Trophoblast cell (in vitro differentiated cells and primary cell): ENCODE data around the gene BAZ1A.
"Not testable (repeated sequence)": the region's sequence is repeated elsewhere in the genome, so short reads cannot be mapped to it uniquely, and the experiment has no call there.

Source experiments
- DNase-seq, 2 donors: peaks; one replicate each; pipeline ENCODE4 v3.0.0-alpha.2; 2016
- H2AFZ ChIP-seq: 2 replicates; pipeline ENCODE4 v1.6.1; 2013; ENCODE audit warnings: low read length, moderate library complexity, mild to moderate bottlenecking; ENCODE audit not compliant: insufficient read depth, poor library complexity
- H2AK5ac ChIP-seq: 2 replicates; pipeline ENCODE4 v1.6.1; 2013; ENCODE audit warnings: mild to moderate bottlenecking, low read length
- H2BK120ac ChIP-seq: 2 replicates; pipeline ENCODE4 v1.6.1; 2013; ENCODE audit warnings: low read length, mild to moderate bottlenecking, moderate library complexity; ENCODE audit not compliant: insufficient read depth, poor library complexity
- H2BK12ac ChIP-seq: 2 replicates; pipeline ENCODE4 v1.6.1; 2013; ENCODE audit warnings: mild to moderate bottlenecking, low read length, moderate library complexity
- H2BK5ac ChIP-seq: 2 replicates; pipeline ENCODE4 v1.6.1; 2013; ENCODE audit warnings: low read length, low read depth, moderate library complexity, mild to moderate bottlenecking; ENCODE audit not compliant: poor library complexity
- H3K14ac ChIP-seq: 2 replicates; pipeline ENCODE4 v1.6.1; 2013; ENCODE audit warnings: mild to moderate bottlenecking, low read length
- H3K18ac ChIP-seq: 2 replicates; pipeline ENCODE4 v1.6.1; 2013; ENCODE audit warnings: mild to moderate bottlenecking, low read length
- H3K23ac ChIP-seq: 2 replicates; pipeline ENCODE4 v1.6.1; 2013; ENCODE audit warnings: low read length
- H3K27ac ChIP-seq: 2 replicates; pipeline ENCODE4 v1.5.1; 2013; ENCODE audit warnings: low read depth, mild to moderate bottlenecking, inconsistent platforms, low read length, moderate library complexity
- H3K27me3 ChIP-seq: 2 replicates; pipeline ENCODE4 v1.6.1; 2013; ENCODE audit warnings: inconsistent platforms, mild to moderate bottlenecking, low read length, moderate library complexity; ENCODE audit not compliant: insufficient read depth
- H3K36me3 ChIP-seq, 2 experiments: 1 replicate in 1 of 2; 2 replicates in 1 of 2; pipeline ENCODE4 v1.6.1; 2013; ENCODE audit warnings: low read length in 2 of 2, mild to moderate bottlenecking in 2 of 2, moderate library complexity in 1 of 2; ENCODE audit not compliant: insufficient read depth in 2 of 2, control insufficient read depth in 1 of 2
- H3K4ac ChIP-seq: 2 replicates; pipeline ENCODE4 v1.6.1; 2013; ENCODE audit warnings: low read depth, mild to moderate bottlenecking, low read length, moderate library complexity
- H3K4me1 ChIP-seq, 2 experiments: 1 replicate in 1 of 2; 2 replicates in 1 of 2; pipeline ENCODE4 v1.6.1; 2013; ENCODE audit warnings: low read length in 2 of 2, mild to moderate bottlenecking in 2 of 2, moderate library complexity in 1 of 2; ENCODE audit not compliant: insufficient read depth in 2 of 2, control insufficient read depth in 1 of 2
- H3K4me2 ChIP-seq: 2 replicates; pipeline ENCODE4 v1.6.1; 2013; ENCODE audit warnings: inconsistent platforms, mild to moderate bottlenecking, low read length, moderate library complexity
- H3K4me3 ChIP-seq: 2 replicates; pipeline ENCODE4 v1.5.1; 2013; ENCODE audit warnings: mild to moderate bottlenecking, low read depth, low read length, inconsistent platforms
- H3K79me1 ChIP-seq: one replicate; pipeline ENCODE4 v1.6.1; 2013; ENCODE audit warnings: low read length
- H3K79me2 ChIP-seq: 2 replicates; pipeline ENCODE4 v1.6.1; 2013; ENCODE audit warnings: low read length, mild to moderate bottlenecking; ENCODE audit not compliant: control insufficient read depth, insufficient read depth, poor library complexity
- H3K9ac ChIP-seq: 2 replicates; pipeline ENCODE4 v1.6.1; 2013; ENCODE audit warnings: mild to moderate bottlenecking, low read length
- H3K9me3 ChIP-seq: 2 replicates; pipeline ENCODE4 v1.6.1; 2013; ENCODE audit warnings: low read depth, mild to moderate bottlenecking, control low read depth, inconsistent platforms, low read length; ENCODE audit not compliant: insufficient read depth
- H4K12ac ChIP-seq: 2 replicates; pipeline ENCODE4 v1.6.1; 2013; ENCODE audit warnings: low read depth, mild to moderate bottlenecking, low read length, moderate library complexity
- H4K8ac ChIP-seq: 2 replicates; pipeline ENCODE4 v1.6.1; 2013; ENCODE audit warnings: low read depth, mild to moderate bottlenecking, low read length, moderate library complexity
- H4K91ac ChIP-seq: one replicate; pipeline ENCODE4 v1.6.1; 2013; ENCODE audit warnings: low read depth, mild to moderate bottlenecking, low read length, moderate library complexity
- WGBS: extraction: QIAGEN DNeasy Blood & Tissue Kit; methylation state at CpG from one replicate; pipeline ENCODE4 v1.1.7; 2013; ENCODE audit warnings: missing lambda C conversion rate; ENCODE audit not compliant: insufficient read length, insufficient coverage; ENCODE audit errors: extremely low coverage; 5-methylcytosine and 5-hydroxymethylcytosine counted together

The BAZ1A gene

DNA sequence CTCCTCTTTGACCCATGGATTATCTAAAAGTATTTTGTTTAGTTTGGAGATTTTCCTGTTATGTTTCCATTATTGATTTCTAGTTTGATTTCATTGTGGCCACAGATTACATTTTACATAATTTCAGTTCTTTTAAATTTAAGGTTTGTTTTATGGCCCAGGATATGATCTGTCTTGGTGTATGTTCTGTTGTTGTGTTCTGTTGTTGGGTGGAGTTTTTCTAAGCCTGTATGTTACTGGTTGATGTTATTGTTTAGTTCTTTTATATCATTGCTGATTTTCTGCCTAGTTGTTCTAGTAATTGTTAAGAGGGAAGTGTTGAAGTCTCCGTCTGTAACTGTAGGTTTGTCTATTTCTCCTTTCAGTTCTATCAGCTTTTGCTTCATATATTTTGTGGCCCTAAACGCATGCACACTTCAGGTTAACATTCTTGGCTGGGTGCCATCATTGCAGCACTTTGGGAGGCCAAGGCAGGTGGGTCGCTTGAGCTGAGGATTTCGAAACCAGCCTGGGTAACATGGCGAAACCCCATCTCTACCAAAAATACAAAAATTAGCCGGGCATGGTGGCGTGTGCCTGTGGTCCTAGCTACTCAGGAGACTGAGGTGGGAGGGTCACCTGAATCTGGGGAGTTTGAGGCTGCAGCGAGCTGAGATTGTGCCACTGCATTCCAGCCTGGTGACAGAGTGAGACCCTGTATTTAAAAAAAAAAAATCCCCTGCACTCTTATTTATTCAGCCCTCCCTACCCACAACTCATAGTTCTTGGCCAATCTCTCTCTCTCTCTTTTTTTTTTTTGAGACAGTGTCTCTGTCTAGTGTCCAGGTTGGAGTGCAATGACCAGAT is 132.7 kb downstream of the BAZ1A start:
- Histone ChIP-seq H3K79me2 (no peaks in the 10 kb centered on the region), H3K4me3 (no peak overlapping the region), H3K4ac (no peak overlapping the region), H4K12ac (no peak overlapping the region), H3K79me1 (no peaks in the 10 kb centered on the region), H3K23ac (no peak overlapping the region), H2BK120ac (no peak overlapping the region), H2BK12ac (no peak overlapping the region), H3K9me3 (no peaks in the 10 kb centered on the region), H3K36me3 (no peaks in the 10 kb centered on the region), H2AK5ac (no peak overlapping the region), H4K8ac (no peak overlapping the region), H2BK5ac (no peak overlapping the region), H3K9ac (no peak overlapping the region), H3K4me2 (no peak overlapping the region), H4K91ac (no peak overlapping the region), H3K4me1 (no peaks in the 10 kb centered on the region), H3K27me3 (no peaks in the 10 kb centered on the region), H3K14ac (no peak overlapping the region), H2AFZ (no peak overlapping the region), H3K27ac (no peak overlapping the region), H3K18ac (no peak overlapping the region)
- WGBS = no CpG with 5 or more reads among the region's 8 CpGs
- no peak for DNase-seq

DNA sequence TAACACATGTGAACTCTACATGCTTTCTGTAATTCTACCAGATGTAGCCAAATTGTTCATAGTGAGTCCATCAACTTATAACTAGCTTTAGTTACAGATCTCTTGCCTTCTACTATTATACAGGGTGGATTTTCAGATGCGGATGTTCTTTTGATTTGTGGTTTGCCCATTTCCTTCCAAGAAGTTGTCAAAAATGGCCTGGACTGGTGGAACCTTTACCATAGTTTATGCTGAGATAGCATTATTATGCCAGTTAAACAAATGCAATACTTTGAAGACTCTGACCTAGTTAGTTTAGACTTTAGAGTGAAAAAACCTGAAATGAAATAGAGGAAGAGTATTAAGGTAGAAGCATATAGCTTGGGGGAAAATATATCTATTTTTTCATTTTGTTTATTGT is 133.3 kb downstream of the BAZ1A start:
- no peak overlapping the region for H2AK5ac ChIP-seq
- H2BK120ac ChIP-seq = no peak overlapping the region
- no peaks in the 10 kb centered on the region for H3K27me3 ChIP-seq
- no peak overlapping the region for H4K8ac ChIP-seq
- H3K9ac ChIP-seq = no peak overlapping the region
- H4K12ac ChIP-seq = no peak overlapping the region
- H3K27ac ChIP-seq = no peak overlapping the region
- DNase-seq = no peak
- no peaks in the 10 kb centered on the region for H3K79me1 ChIP-seq
- H4K91ac ChIP-seq = no peak overlapping the region
- no peak overlapping the region for H3K23ac ChIP-seq
- H3K36me3 ChIP-seq = no peaks in the 10 kb centered on the region
- no peaks in the 10 kb centered on the region for H3K9me3 ChIP-seq
- no peak overlapping the region for H3K4me2 ChIP-seq
- no peak overlapping the region for H3K4ac ChIP-seq
- no CpG with 5 or more reads among the region's 1 CpG for WGBS
- no peak overlapping the region for H3K18ac ChIP-seq
- no peak overlapping the region for H2BK12ac ChIP-seq
- H3K79me2 ChIP-seq = no peaks in the 10 kb centered on the region
- H2AFZ ChIP-seq = no peak overlapping the region
- H2BK5ac ChIP-seq = no peak overlapping the region
- H3K4me1 ChIP-seq = no peaks in the 10 kb centered on the region
- no peak overlapping the region for H3K14ac ChIP-seq
- no peak overlapping the region for H3K4me3 ChIP-seq

DNA sequence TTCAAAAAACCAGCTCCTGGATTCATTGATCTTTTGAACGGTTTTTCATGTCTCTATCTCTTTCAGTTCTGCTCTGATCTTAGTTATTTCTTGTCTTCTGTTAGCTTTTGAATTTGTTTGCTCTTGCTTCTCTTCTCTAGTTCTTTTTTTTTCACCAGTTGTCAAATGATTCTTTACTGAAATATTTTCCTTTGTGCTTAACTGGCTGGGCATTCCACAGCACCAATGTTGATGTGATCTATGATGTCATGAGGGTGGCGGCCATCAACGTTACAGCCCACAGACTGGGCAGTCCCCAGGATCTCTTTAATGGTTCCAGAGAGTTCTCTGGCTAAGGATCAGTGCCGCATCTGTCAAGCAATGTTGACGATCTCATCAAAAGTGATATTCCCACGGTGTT is 135.0 kb downstream of the BAZ1A start:
- not testable (repeated sequence) for H3K14ac ChIP-seq, H3K18ac ChIP-seq, H3K79me2 ChIP-seq, H2AK5ac ChIP-seq, H2BK5ac ChIP-seq, H3K4ac ChIP-seq, H3K9me3 ChIP-seq, H3K36me3 ChIP-seq, H3K4me3 ChIP-seq, H2BK120ac ChIP-seq, H3K4me1 ChIP-seq, H3K23ac ChIP-seq, H4K91ac ChIP-seq, H3K27ac ChIP-seq, H3K9ac ChIP-seq, H4K12ac ChIP-seq, H2BK12ac ChIP-seq, H3K79me1 ChIP-seq, H3K27me3 ChIP-seq, H2AFZ ChIP-seq, H3K4me2 ChIP-seq, H4K8ac ChIP-seq
- WGBS = no CpG with 5 or more reads among the region's 6 CpGs
- DNase-seq = peak; percentile 21 to 69

DNA sequence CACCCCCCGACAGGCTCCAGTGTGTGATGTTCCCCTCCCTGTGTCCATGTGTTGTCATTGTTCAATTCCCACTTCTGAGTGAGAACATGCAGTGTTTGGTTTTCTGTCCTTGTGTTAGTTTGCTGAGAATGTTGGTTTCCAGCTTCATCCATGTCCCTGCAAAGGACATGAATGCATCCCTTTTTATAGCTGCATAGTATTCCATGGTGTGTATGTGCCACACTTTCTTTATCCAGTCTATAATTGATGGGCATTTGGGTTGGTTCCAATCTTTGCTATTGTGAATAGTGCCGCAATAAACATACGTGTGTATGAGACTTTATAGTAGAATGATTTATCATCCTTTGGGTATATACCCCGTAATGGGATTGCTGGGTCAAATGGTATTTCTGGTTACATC is 138.1 kb downstream of the BAZ1A start:
- H3K9ac ChIP-seq, H3K9me3 ChIP-seq, H3K4me1 ChIP-seq, H3K27ac ChIP-seq, H2BK12ac ChIP-seq, H3K4ac ChIP-seq, H2AFZ ChIP-seq, H3K79me2 ChIP-seq, H2AK5ac ChIP-seq, H2BK5ac ChIP-seq, H2BK120ac ChIP-seq, H3K14ac ChIP-seq, H3K79me1 ChIP-seq, H4K8ac ChIP-seq, H3K18ac ChIP-seq, H3K36me3 ChIP-seq, H4K91ac ChIP-seq, H3K27me3 ChIP-seq, DNase-seq, H3K23ac ChIP-seq, H3K4me2 ChIP-seq, H3K4me3 ChIP-seq, H4K12ac ChIP-seq: not testable (repeated sequence)
- no CpG with 5 or more reads among the region's 4 CpGs for WGBS
